Lower leg skin (tissue), 4 donors: ENCODE data around the gene VPS13D. TPM values are rescaled to one million over a fixed set of nuclear protein-coding genes. Genes with fewer than 3 reads are reported as not detected.

Experiments
- DNase-seq, 2 donors: peaks; one replicate each; pipeline ENCODE4 v3.0.0-alpha.2; 2019; ENCODE audit warnings: low spot score in 2 of 2
- H3K4me3 ChIP-seq: fragments of 200-600 bp; sonication (generic); 2 replicates; pipeline ENCODE4 v1.5.1; 2017; ENCODE audit warnings: mild to moderate bottlenecking, low read depth; ENCODE audit not compliant: poor library complexity, severe bottlenecking
- POLR2A ChIP-seq, 2 donors: fragments of 450-650 bp; IDR thresholded peaks; one replicate each; pipeline ENCODE4 v1.6.1; 2016 to 2017; ENCODE audit warnings: antibody characterized with exemption in 2 of 2, mild to moderate bottlenecking in 1 of 2, moderate library complexity in 1 of 2
- WGBS, 2 donors: methylation state at CpG; one replicate each; pipeline ENCODE4 v1.1.5; 2018; 5-methylcytosine and 5-hydroxymethylcytosine counted together
- intact Hi-C: fragments of 100-400 bp; cut with DNase I; formaldehyde crosslinking; loops from one replicate; pipeline ENCODE4 v1.15.0; 2023; ENCODE audit warnings: low total_unique reads
- total RNA-seq, 4 donors: library from RNA; depleted of rRNA; stranded (reverse); fragments of >200 nt; gene quantifications; one replicate each; pipeline ENCODE4 v1.1.0, GENCODE V29; 2016
- TF ChIP-seq, protein P1 (sequence below), 3 donors: fragments of 450-650 bp; IDR thresholded peaks; one replicate each; pipeline ENCODE4 v1.5.1; 2016; ENCODE audit warnings: antibody characterized with exemption in 3 of 3, mild to moderate bottlenecking in 3 of 3, moderate library complexity in 2 of 3

VPS13D gene, protein sequence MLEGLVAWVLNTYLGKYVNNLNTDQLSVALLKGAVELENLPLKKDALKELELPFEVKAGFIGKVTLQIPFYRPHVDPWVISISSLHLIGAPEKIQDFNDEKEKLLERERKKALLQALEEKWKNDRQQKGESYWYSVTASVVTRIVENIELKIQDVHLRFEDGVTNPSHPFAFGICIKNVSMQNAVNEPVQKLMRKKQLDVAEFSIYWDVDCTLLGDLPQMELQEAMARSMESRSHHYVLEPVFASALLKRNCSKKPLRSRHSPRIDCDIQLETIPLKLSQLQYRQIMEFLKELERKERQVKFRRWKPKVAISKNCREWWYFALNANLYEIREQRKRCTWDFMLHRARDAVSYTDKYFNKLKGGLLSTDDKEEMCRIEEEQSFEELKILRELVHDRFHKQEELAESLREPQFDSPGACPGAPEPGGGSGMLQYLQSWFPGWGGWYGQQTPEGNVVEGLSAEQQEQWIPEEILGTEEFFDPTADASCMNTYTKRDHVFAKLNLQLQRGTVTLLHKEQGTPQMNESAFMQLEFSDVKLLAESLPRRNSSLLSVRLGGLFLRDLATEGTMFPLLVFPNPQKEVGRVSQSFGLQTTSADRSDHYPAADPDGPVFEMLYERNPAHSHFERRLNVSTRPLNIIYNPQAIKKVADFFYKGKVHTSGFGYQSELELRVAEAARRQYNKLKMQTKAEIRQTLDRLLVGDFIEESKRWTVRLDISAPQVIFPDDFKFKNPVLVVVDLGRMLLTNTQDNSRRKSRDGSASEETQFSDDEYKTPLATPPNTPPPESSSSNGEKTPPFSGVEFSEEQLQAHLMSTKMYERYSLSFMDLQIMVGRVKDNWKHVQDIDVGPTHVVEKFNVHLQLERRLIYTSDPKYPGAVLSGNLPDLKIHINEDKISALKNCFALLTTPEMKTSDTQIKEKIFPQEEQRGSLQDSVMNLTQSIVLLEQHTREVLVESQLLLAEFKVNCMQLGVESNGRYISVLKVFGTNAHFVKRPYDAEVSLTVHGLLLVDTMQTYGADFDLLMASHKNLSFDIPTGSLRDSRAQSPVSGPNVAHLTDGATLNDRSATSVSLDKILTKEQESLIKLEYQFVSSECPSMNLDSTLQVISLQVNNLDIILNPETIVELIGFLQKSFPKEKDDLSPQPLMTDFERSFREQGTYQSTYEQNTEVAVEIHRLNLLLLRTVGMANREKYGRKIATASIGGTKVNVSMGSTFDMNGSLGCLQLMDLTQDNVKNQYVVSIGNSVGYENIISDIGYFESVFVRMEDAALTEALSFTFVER (N-terminal part only)
- total RNA-seq = 100 to 1,000 TPM in 3 of 4 donors, 10 to 100 TPM in 1; 96.5 to 200 (median 116) TPM

DNA sequence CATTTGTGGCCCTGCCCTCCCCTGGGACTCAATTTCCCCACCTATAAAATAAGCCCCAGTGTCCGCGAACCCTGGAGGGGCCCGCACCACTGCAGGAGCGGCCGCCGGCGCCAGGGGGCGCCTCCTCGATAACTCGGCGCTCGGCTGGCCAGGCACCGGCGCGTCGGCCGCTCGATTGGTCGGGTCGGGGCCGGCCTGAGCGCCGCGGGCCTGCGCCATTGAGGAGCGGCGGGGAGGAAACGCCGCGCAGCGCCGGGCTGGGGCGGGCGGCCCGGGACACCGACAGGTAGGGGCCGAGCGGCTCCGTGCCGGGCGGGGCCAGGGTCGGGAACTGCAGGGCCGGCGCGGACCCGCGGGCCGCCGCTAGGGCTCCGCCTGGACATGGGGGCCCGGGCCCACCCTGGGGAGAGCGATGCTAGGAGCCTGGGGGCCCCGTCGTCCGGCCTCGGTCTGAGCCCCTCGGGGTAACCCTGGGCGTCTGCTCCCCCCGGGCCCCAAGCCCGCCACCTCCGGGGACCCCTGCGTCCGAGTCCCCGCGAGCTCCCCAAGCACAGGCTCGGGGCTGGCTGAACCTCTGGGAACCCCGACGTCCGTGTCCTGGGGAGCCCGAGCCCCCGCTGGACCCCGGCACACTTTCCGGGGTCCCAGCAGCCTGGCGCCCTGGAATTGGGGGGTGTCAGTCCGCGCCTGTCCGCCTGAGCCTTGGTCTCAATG, at the start of gene VPS13D:
VPS13D (plus strand) TSS at position 196 of the 714 bp plus-strand sequence. CDS start 4,237 bp downstream, outside the sequence.
- intact Hi-C loops = no loop called here
- TF ChIP-seq POLR2A (IDR thresholded peaks at IDR 0.05) = no peak
- TF ChIP-seq, protein P1, sequence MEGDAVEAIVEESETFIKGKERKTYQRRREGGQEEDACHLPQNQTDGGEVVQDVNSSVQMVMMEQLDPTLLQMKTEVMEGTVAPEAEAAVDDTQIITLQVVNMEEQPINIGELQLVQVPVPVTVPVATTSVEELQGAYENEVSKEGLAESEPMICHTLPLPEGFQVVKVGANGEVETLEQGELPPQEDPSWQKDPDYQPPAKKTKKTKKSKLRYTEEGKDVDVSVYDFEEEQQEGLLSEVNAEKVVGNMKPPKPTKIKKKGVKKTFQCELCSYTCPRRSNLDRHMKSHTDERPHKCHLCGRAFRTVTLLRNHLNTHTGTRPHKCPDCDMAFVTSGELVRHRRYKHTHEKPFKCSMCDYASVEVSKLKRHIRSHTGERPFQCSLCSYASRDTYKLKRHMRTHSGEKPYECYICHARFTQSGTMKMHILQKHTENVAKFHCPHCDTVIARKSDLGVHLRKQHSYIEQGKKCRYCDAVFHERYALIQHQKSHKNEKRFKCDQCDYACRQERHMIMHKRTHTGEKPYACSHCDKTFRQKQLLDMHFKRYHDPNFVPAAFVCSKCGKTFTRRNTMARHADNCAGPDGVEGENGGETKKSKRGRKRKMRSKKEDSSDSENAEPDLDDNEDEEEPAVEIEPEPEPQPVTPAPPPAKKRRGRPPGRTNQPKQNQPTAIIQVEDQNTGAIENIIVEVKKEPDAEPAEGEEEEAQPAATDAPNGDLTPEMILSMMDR (IDR thresholded peaks at IDR 0.05) = peak in 1 of 3 donors; percentile 49
- 0% methylated on average over 4 to 20 of the region's 77 CpGs for WGBS, 2 donors
- DNase-seq = peak; percentile 64 to 95
- peak within 1 kb of the TSS; percentile 95 for H3K4me3 ChIP-seq

DNA sequence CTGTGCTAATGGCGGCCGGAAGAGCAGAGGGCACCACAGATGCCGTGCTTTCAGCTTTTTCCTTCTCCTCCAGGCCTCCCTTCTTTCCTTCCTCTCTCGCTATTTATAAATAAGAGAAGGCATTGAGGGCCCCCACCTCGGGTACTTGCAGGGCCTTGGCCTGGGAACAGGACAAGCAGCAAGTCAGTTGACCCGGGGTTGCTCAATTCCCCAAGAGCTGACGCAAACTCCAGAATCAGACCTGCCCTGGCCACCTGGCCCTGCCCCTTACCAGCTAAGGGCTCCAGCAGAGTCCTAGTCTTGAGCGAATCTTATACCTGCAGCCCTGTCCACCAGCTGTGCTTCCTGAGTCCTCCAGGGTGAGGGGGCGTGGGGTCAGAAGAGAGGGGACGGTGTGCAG, 49.5 kb upstream of the VPS13D start:
- no peak overlapping the region for H3K4me3 ChIP-seq
- 71 to 84% methylated on average over 10 of the region's 10 CpGs for whole genome bisulfite sequencing, 2 donors
- intact Hi-C loops = no loop called here
- TF ChIP-seq, protein P1 (IDR thresholded peaks at IDR 0.05) = no peak
- no peak for TF ChIP-seq POLR2A (IDR thresholded peaks at IDR 0.05)
- peak; percentile 61 to 93 for DNase-seq

DNA sequence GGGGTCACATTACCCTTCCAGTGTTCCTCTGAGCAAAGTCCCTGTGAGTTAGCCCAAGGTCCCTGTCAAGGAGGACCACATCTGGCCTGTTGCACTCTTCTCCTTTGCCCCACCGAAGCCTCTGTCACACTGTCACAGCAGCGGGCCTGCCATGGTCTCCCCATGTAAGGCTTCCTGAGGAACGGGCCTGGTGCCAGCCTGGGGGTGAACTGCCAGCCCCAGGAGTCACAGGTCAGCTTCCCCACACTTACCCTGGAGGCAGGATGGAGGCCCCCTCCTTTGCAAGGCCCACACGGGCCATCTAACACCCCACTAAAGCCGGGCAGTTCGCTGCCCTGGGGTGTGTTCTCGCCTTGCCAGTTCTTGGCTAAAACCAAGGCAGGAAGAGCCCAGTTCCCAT, 48.9 kb upstream of the VPS13D start:
- 76 to 85% methylated on average over 6 to 7 of the region's 7 CpGs for WGBS, 2 donors
- H3K4me3 ChIP-seq = no peak overlapping the region
- intact Hi-C loops = no loop called here
- TF ChIP-seq, protein P1 (IDR thresholded peaks at IDR 0.05) = no peak
- no peak for TF ChIP-seq POLR2A (IDR thresholded peaks at IDR 0.05)
- no peak for DNase-seq

DNA sequence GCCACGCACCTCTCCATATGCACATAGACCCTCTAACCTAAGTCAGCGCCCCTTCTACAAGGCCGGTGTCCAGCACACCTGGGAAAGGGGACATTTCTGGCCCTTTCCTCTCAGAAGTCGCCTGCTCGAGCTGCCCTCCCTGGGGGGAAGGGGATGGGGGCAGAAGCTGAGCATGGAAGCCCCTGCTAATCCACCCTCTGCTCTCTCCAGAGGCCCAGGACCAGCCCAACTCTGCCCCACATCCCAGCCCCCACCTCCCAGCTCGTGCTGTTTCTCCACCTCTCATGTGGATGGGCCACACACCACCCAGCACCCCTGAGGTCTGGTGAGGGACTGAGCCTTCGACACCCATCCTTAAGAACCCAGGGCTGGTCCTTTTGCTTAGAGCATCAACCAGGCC, 48.3 kb upstream of the VPS13D start:
- WGBS, 2 donors = 92 to 94% methylated on average over 7 of the region's 7 CpGs
- no peak for DNase-seq
- no peak for TF ChIP-seq POLR2A (IDR thresholded peaks at IDR 0.05)
- TF ChIP-seq, protein P1 (IDR thresholded peaks at IDR 0.05) = no peak
- H3K4me3 ChIP-seq = no peak overlapping the region
- intact Hi-C loops = no loop called here
